ENCODE results near the gene SP140L. TPM values are rescaled to one million over a fixed set of nuclear protein-coding genes. Genes with fewer than 3 reads are reported as not detected.
"Not testable (repeated sequence)": the region's sequence is repeated elsewhere in the genome, so short reads cannot be mapped to it uniquely, and the experiment has no call there.

SP140L gene
- polyA plus RNA-seq (2012; ENCODE audit: low read depth, missing spikeins), result 14.2 TPM

DNA sequence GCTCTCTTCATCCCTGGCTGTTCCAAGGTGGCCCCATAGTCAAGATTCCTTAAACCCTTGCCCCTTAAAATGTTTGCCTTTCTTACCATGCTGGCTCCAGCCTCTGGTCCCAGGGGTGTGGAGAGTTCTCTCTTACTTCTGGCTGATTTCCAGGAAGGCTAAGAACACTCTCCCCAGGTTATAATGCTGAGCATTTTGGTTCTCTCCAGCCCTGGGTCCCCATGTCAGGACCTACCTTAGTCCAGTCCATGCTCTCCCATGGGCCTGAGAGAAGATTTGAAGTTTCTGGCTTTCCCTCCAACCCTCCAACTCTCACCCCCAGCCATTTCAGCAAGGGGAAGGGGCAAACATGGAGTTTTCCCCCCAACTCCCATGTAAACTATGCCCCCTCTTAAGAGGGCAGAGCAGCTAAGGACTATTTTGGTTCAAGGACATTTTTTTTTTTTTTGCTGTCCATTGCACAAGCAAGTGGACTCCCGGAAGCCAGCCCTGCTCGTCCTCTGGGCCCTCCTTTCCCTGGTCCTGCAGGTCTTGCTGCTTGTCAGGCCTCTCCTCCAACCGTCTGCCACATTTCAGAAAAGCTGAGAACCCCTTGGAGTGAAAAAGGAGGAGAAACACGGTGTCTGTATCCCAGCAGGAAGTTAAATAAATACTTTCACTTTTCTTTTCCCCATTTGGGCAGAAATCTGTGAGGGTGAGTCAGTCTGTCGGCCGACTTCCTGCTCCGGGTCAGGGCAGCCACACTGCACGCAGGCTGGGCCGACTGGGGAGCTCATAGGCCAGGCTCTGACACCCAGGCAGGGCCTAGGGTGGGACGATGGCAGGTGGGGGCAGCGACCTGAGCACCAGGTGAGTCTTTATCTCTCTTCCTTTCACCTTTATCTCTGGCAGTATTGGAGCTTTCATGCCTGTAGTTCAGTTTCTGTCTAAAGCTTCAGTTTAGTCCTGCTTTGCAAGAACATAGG is at the start of gene SP140L:
TSS of gene SP140L (plus strand) at position 741 of the 965 bp plus-strand sequence. CDS start at position 818, 77 bp downstream.
- peak; percentile 56 for DNase-seq (ENCODE audit: insufficient read length, low spot score)
- peak; percentile 92 for FAIRE-seq
- TF ChIP-seq TAF1 (IDR thresholded peaks at IDR 0.05; ENCODE audit: low read depth, low read length) (peak; percentile 41; the same call in 1 of the 2 replicates), POLR2A (IDR thresholded peaks at IDR 0.05; ENCODE audit: low read depth, low read length) (peak; percentile 72), POU2F2 (IDR thresholded peaks at IDR 0.05; ENCODE audit: low read depth, low read length) (no peak), PAX5 (IDR thresholded peaks at IDR 0.05; ENCODE audit: insufficient read depth, low read length, severe bottlenecking) (no peak), SPI1 (IDR thresholded peaks at IDR 0.05; ENCODE audit: low read depth, low read length) (peak; percentile 51), POLR2AphosphoS5 (IDR thresholded peaks at IDR 0.05; ENCODE audit: low read depth, low read length) (peak; percentile 49; the same call in 1 of the 2 replicates)

DNA sequence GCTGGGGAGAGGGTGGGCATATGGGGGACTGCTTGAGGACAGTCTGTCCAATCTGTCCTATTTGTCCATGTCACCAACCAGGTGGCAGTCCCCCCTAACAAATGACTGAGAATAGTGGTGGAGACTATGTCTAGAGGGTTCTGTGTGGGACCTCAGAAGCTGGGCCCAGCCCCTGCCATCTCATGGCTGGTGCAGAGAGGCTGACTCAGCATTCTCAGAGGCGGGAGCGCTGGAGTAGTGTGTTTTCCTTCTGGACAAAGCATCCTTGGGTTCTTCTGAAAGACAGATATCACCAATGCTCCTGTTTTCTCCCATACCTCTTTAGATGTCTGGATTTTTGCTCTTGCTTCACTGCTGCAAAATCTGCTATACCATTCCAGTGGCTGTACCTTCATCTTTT is 44.1 kb upstream of the SP140L start:
- no peak for DNase-seq (ENCODE audit: insufficient read length, low spot score)
- TF ChIP-seq PAX5 (IDR thresholded peaks at IDR 0.05; ENCODE audit: insufficient read depth, low read length, severe bottlenecking), result no peak
- TF ChIP-seq TAF1 (IDR thresholded peaks at IDR 0.05; ENCODE audit: low read depth, low read length), result no peak
- TF ChIP-seq POLR2AphosphoS5 (IDR thresholded peaks at IDR 0.05; ENCODE audit: low read depth, low read length), result no peak
- TF ChIP-seq SPI1 (IDR thresholded peaks at IDR 0.05; ENCODE audit: low read depth, low read length), result no peak
- no peak for TF ChIP-seq POU2F2 (IDR thresholded peaks at IDR 0.05; ENCODE audit: low read depth, low read length)
- TF ChIP-seq POLR2A (IDR thresholded peaks at IDR 0.05; ENCODE audit: low read depth, low read length), result no peak
- no peak for FAIRE-seq

DNA sequence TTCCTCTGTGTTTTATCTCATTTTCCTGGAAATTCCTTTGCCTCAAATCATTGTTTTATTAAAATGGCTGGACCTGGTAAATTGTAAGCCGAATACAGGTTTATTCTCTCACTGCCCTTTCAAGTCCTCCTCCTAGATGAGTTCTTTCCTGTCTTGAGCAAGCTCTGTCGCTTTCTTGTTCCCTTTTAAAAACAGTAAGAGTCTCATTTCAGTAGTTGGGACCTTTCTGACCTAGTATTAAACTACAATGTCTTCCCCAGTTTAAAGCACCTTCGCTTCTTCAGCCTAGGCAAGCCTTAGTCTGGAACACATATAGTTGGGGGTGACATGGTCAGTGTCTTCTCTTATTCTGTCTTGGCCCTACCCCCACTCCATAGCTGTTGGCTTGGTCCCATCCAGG is 40.9 kb upstream of the SP140L start:
- FAIRE-seq, result no peak
- no peak for TF ChIP-seq TAF1 (IDR thresholded peaks at IDR 0.05; ENCODE audit: low read depth, low read length)
- TF ChIP-seq POLR2A (IDR thresholded peaks at IDR 0.05; ENCODE audit: low read depth, low read length), result no peak
- TF ChIP-seq SPI1 (IDR thresholded peaks at IDR 0.05; ENCODE audit: low read depth, low read length), result no peak
- no peak for TF ChIP-seq POU2F2 (IDR thresholded peaks at IDR 0.05; ENCODE audit: low read depth, low read length)
- no peak for TF ChIP-seq POLR2AphosphoS5 (IDR thresholded peaks at IDR 0.05; ENCODE audit: low read depth, low read length)
- TF ChIP-seq PAX5 (IDR thresholded peaks at IDR 0.05; ENCODE audit: insufficient read depth, low read length, severe bottlenecking), result no peak
- no peak for DNase-seq (ENCODE audit: insufficient read length, low spot score)

GRCh38 chr2:230289311-230289710 is 37.7 kb upstream of the SP140L start:
- not testable (repeated sequence) for FAIRE-seq

GRCh38 chr2:230295192-230295591 is 31.8 kb upstream of the SP140L start:
- no peak for DNase-seq (ENCODE audit: insufficient read length, low spot score)
- TF ChIP-seq SPI1 (IDR thresholded peaks at IDR 0.05; ENCODE audit: low read depth, low read length) (no peak), POLR2A (IDR thresholded peaks at IDR 0.05; ENCODE audit: low read depth, low read length) (no peak), TAF1 (IDR thresholded peaks at IDR 0.05; ENCODE audit: low read depth, low read length) (no peak), POU2F2 (IDR thresholded peaks at IDR 0.05; ENCODE audit: low read depth, low read length) (no peak), POLR2AphosphoS5 (IDR thresholded peaks at IDR 0.05; ENCODE audit: low read depth, low read length) (no peak), PAX5 (IDR thresholded peaks at IDR 0.05; ENCODE audit: insufficient read depth, low read length, severe bottlenecking) (no peak)
- no peak for FAIRE-seq

More at GRCh38 chr2:230289311-230289710, 37.7 kb upstream of the SP140L start:
- DNase-seq (ENCODE audit: insufficient read length, low spot score), result not testable (repeated sequence)

GRCh38 chr2:230296917-230297316 is 30.1 kb upstream of the SP140L start:
- no peak for TF ChIP-seq POLR2A (IDR thresholded peaks at IDR 0.05; ENCODE audit: low read depth, low read length)
- TF ChIP-seq TAF1 (IDR thresholded peaks at IDR 0.05; ENCODE audit: low read depth, low read length), result no peak
- TF ChIP-seq POU2F2 (IDR thresholded peaks at IDR 0.05; ENCODE audit: low read depth, low read length), result no peak
- TF ChIP-seq SPI1 (IDR thresholded peaks at IDR 0.05; ENCODE audit: low read depth, low read length), result no peak
- TF ChIP-seq PAX5 (IDR thresholded peaks at IDR 0.05; ENCODE audit: insufficient read depth, low read length, severe bottlenecking), result no peak
- DNase-seq (ENCODE audit: insufficient read length, low spot score) (no peak), FAIRE-seq (no peak)

DNA sequence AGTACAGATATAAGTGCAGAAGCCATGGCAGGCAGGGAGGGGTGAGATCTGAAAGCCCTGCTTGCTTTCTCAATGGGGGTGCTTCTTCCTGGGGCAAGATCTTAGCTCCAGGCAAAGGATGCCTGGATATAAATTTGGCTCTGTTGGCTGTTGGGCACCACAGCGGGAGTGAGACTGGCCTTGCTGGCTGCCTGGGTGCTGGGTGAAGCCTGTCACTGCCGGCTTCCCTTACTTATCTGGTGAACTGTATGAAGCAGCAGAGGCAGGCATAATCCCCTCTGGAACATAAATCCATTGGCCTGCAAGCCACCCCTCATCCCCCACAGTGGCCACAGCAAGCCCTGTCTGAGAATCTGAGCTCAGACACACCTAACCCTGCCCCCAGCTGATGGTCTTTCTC is 27.4 kb upstream of the SP140L start:
- TF ChIP-seq POLR2AphosphoS5 (IDR thresholded peaks at IDR 0.05; ENCODE audit: low read depth, low read length) (no peak), POLR2A (IDR thresholded peaks at IDR 0.05; ENCODE audit: low read depth, low read length) (no peak), SPI1 (IDR thresholded peaks at IDR 0.05; ENCODE audit: low read depth, low read length) (no peak), PAX5 (IDR thresholded peaks at IDR 0.05; ENCODE audit: insufficient read depth, low read length, severe bottlenecking) (no peak), TAF1 (IDR thresholded peaks at IDR 0.05; ENCODE audit: low read depth, low read length) (no peak), POU2F2 (IDR thresholded peaks at IDR 0.05; ENCODE audit: low read depth, low read length) (no peak)
- FAIRE-seq, result no peak
- no peak for DNase-seq (ENCODE audit: insufficient read length, low spot score)

DNA sequence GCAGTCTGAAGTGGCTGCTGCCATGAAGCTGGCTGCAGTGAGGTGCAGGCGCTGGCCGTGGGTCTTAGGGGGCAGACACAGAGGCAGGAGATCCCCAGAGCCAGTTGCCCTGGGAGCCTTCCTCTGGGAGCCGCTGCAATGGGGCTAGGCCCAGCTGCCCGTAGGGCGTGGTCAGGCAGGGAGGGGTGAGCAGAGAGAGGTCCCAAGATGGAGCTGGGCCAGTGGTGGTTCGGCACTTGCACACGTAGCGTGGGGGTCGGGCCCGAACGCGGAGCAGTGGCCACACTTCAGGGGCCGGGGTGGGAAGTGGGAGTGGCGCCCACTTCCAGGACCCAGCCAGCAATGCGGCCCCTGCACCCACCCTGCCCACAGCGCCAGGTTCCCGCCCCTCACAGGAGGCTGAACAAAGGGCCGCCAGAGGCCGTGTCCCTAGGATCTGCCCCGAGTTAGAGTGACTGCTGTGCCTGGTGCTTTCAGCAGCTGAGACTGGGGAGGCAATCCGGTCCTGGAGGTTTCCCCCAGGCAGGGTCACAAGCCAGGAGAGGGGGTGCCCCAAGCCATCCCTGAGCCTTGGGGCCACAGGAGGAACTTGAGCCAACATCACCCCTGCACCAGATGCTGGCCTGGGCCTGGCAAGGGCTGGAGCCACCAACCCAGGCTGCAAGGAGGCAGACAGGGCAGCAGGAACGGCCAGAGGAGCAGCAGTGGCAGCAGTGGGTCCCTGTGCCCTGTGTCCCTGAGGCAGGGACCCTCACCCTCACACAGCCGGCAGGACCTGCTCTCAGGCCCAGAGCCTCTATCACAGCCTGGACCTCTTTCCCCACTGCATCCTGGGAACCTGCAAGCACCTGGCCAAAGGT is 21.3 kb upstream of the SP140L start:
- TF ChIP-seq PAX5 (IDR thresholded peaks at IDR 0.05; ENCODE audit: insufficient read depth, low read length, severe bottlenecking), result no peak
- no peak for TF ChIP-seq SPI1 (IDR thresholded peaks at IDR 0.05; ENCODE audit: low read depth, low read length)
- no peak for TF ChIP-seq POLR2AphosphoS5 (IDR thresholded peaks at IDR 0.05; ENCODE audit: low read depth, low read length)
- no peak for FAIRE-seq
- no peak for DNase-seq (ENCODE audit: insufficient read length, low spot score)

- FAIRE-seq (no peak), DNase-seq (ENCODE audit: insufficient read length, low spot score) (no peak)
- TF ChIP-seq TAF1 (IDR thresholded peaks at IDR 0.05; ENCODE audit: low read depth, low read length), result no peak
- TF ChIP-seq SPI1 (IDR thresholded peaks at IDR 0.05; ENCODE audit: low read depth, low read length), result no peak
- TF ChIP-seq POLR2AphosphoS5 (IDR thresholded peaks at IDR 0.05; ENCODE audit: low read depth, low read length), result no peak
- no peak for TF ChIP-seq POU2F2 (IDR thresholded peaks at IDR 0.05; ENCODE audit: low read depth, low read length)
- TF ChIP-seq POLR2A (IDR thresholded peaks at IDR 0.05; ENCODE audit: low read depth, low read length), result no peak
- no peak for TF ChIP-seq PAX5 (IDR thresholded peaks at IDR 0.05; ENCODE audit: insufficient read depth, low read length, severe bottlenecking)
Measured at GRCh38 chr2:230306474-230306873, 20.5 kb upstream of the SP140L start.
